Kidney (tissue), 14 donors: ENCODE data around the gene CDK5RAP3. TPM values are rescaled to one million over a fixed set of nuclear protein-coding genes. Genes with fewer than 3 reads are reported as not detected.

Experiments used
- DNase-seq, 5 donors: peaks; one replicate each; pipeline ENCODE4 v3.0.0-alpha.2; 2013 to 2020
- FAIRE-seq: peaks from 2 replicates; lab custom pipeline; 2012; peaks lifted over from hg19 to GRCh38; lab: Jason Lieb, UNC
- H3K27ac ChIP-seq, 2 donors: one replicate each; pipeline ENCODE4 v1.7.0; 2013; ENCODE audit warnings: low read depth in 2 of 2, low read length in 2 of 2, inconsistent platforms in 1 of 2
- H3K27me3 ChIP-seq: one replicate; pipeline ENCODE4 v1.7.1; 2013; ENCODE audit warnings: low read length, inconsistent platforms; ENCODE audit not compliant: control insufficient read depth, insufficient read depth
- H3K36me3 ChIP-seq, 3 donors: one replicate each; pipeline versions ENCODE4 v1.7.0 to v1.7.1; 2013; ENCODE audit warnings: low read length in 3 of 3, control low read depth in 1 of 3, inconsistent platforms in 1 of 3; ENCODE audit not compliant: insufficient read depth in 3 of 3, control insufficient read depth in 2 of 3
- H3K4me1 ChIP-seq, 3 donors: one replicate each; pipeline versions ENCODE4 v1.7.0 to v1.7.1; 2013; ENCODE audit warnings: low read length in 3 of 3, inconsistent platforms in 1 of 3, low read depth in 1 of 3; ENCODE audit not compliant: control insufficient read depth in 2 of 3, insufficient read depth in 2 of 3
- H3K4me3 ChIP-seq, 3 donors: one replicate each; pipeline versions ENCODE4 v1.7.0 to v1.8.1; 2013; ENCODE audit warnings: low read length in 3 of 3, control low read depth in 1 of 3, inconsistent platforms in 1 of 3
- H3K9ac ChIP-seq, 3 donors: one replicate each; pipeline versions ENCODE4 v1.7.0 to v1.7.1; 2013; ENCODE audit warnings: low read length in 3 of 3, control low read depth in 1 of 3, inconsistent platforms in 1 of 3
- H3K9me3 ChIP-seq, 3 donors: one replicate each; pipeline versions ENCODE4 v1.7.0 to v1.7.1; 2013; ENCODE audit warnings: low read length in 3 of 3, control low read depth in 1 of 3, inconsistent platforms in 1 of 3; ENCODE audit not compliant: control insufficient read depth in 2 of 3, insufficient read depth in 1 of 3
- CTCF ChIP-seq: IDR thresholded peaks from 3 replicates; pipeline ENCODE4 v1.5.1; 2012; ENCODE audit warnings: mild to moderate bottlenecking, moderate library complexity, borderline replicate concordance; ENCODE audit not compliant: insufficient read depth; ENCODE audit errors: extremely low read depth
- intact Hi-C: fragments of 100-400 bp; cut with DNase I; formaldehyde crosslinking; loops from one replicate; pipeline ENCODE4 v1.11.1; 2022
- polyA plus RNA-seq: library from polyadenylated mRNA; stranded (reverse); fragments of 350-450 nt; fragmentation: Illumina TruSeq; extraction: RNeasy Lipid Tissue Mini Kit (QIAGEN cat#74804); gene quantifications from one replicate; pipeline ENCODE4 v1.2.3, GENCODE V29; 2014; ENCODE audit warnings: low read depth, low replicate concordance; ENCODE audit not compliant: insufficient read depth
- total RNA-seq: library from RNA; stranded (reverse); fragmentation: NEBNext Ultra II Directional; extraction: Animal tissue kit (Norgen Biotek cat#: 25700); gene quantifications from one replicate; pipeline ENCODE4 v1.2.1, GENCODE V29; 2021
- donor health status: control.
- donor health status: control.
- donor health status: control.
- donor health status: control.
- donor health status: control.
- donor health status: DM: yes; HTN: yes; CAD: no.
- donor health status: Normal renal cell carcinoma (clear cell type).

CDK5RAP3 gene
- total and polyA plus RNA-seq, 2 donors from 2014 or later = 140 to 208 TPM

GRCh38 chr17:48002266-48002915, 31.5 kb downstream of the CDK5RAP3 start:
- Histone ChIP-seq H3K4me3 (no peak overlapping the region), H3K4me1 (peaks cover 3 to 12% (median 7%) of the 10 kb centered on the region in 3 donors), H3K9me3 (no peaks in the 10 kb centered on the region), H3K36me3 (no peaks in the 10 kb centered on the region), H3K9ac (peak overlapping the region in 1 of 3 donors; percentile 47), H3K27me3 (no peaks in the 10 kb centered on the region), H3K27ac (peak overlapping the region; percentile 29 to 66)
- FAIRE-seq (no peak), DNase-seq (peak in 2 of 5 donors; percentile 71 to 78)
- intact Hi-C loops = no loop called here
- TF ChIP-seq CTCF = no peak

- H3K4me3 ChIP-seq = no peak overlapping the region
- H3K4me1 ChIP-seq = peaks cover 3 to 12% (median 7%) of the 10 kb centered on the region in 3 donors
- H3K27ac ChIP-seq = peak overlapping the region in 1 of 2 donors; percentile 8
- DNase-seq (no peak), FAIRE-seq (no peak)
- no peak for TF ChIP-seq CTCF
- no peak overlapping the region for H3K9ac ChIP-seq
- no peaks in the 10 kb centered on the region for H3K36me3 ChIP-seq
- H3K9me3 ChIP-seq = no peaks in the 10 kb centered on the region
- intact Hi-C loops = no loop called here
- H3K27me3 ChIP-seq = no peaks in the 10 kb centered on the region
Measured at GRCh38 chr17:48002916-48003416, 32.1 kb downstream of the CDK5RAP3 start.

DNA sequence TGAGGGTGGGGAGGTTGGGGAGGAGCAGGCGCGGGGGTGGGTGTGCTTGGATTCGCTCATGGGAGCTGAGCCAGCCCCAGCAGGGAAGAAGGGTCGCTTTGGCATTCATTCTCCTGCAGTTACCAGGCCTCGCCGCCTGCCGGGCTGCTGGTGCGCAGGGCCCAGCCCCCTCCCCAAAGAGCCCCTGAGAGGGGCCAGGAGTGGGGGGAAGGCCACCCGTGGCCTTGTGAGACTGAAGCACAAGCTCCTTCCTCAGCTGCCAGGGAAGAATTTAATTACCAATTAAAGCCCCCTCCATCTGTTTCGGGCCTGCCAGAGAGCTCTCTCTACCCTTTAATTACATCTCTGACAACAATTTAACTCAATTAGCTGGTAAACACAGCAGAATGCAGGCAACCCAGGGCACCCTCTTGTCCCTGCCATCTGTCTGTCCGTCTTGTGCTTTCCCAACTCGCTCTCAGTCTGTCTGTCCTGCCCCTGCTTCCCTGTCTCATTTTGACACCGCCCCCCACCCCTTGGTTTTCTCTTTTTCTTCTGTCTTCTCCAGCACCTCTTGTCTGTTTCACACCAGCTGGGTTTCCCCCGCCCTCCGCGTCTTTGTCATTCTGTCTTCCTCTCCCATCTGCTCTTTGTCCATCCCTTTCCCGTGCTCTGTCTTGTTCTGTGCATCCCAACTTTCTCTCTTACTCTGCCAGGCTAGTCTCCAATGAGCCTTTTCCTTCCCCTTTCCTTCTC, 32.7 kb downstream of the CDK5RAP3 start:
- H3K27ac ChIP-seq = no peak overlapping the region
- TF ChIP-seq CTCF = no peak
- H3K27me3 ChIP-seq = no peaks in the 10 kb centered on the region
- no peaks in the 10 kb centered on the region for H3K9me3 ChIP-seq
- DNase-seq = peak in 4 of 5 donors; percentile 29 to 76 (median 44)
- intact Hi-C loops = no loop called here
- H3K9ac ChIP-seq = no peak overlapping the region
- peaks cover 3 to 12% (median 7%) of the 10 kb centered on the region in 3 donors for H3K4me1 ChIP-seq
- no peaks in the 10 kb centered on the region for H3K36me3 ChIP-seq
- FAIRE-seq = no peak
- no peak overlapping the region for H3K4me3 ChIP-seq
